GM19463 (cell line): Measurements from ENCODE around the gene SLC25A48.
"Not testable (repeated sequence)": the region's sequence is repeated elsewhere in the genome, so short reads cannot be mapped to it uniquely, and the experiment has no call there.

Experiments
- ATAC-seq: cut with Tn5 transposase; IDR thresholded peaks from one replicate; pipeline ENCODE4 v1.9.1; 2021; ENCODE audit warnings: mild to moderate bottlenecking, moderate library complexity; ENCODE audit not compliant: unreplicated experiment

The SLC25A48 gene

DNA sequence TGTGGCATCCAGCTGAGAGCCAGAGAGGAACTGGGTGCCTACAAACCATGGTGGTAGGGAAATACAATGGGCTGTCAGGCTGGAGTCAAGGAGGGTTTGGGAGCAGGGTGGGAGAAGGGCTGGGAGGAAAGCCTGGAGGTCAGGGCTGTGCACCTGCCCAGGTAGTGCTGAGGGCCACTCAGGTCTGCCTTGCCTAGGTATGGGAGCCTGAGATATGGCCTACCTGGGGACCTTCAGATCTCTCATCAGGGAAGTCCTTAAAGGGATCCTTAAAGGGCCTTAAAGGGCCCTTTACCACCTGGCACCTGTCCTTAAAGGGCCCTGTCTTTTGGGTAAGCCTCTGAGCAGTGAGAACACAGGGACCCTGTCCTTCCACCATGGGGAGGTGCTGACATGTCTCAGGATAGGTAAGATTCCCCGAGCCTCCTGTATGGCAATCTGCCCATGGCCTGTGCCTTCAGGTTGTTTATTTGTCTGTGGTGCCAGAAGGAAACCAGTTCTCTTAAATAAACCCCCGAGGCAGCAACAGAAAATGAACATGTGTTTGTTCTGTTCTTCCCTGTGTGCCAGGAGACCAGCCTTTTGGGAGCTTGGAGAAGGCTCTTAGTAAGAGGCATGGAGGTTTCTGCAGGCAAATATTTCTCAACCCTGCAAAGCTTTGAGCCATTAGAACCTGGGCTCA is 23.3 kb downstream of the SLC25A48 start:
- no peak for ATAC-seq

DNA sequence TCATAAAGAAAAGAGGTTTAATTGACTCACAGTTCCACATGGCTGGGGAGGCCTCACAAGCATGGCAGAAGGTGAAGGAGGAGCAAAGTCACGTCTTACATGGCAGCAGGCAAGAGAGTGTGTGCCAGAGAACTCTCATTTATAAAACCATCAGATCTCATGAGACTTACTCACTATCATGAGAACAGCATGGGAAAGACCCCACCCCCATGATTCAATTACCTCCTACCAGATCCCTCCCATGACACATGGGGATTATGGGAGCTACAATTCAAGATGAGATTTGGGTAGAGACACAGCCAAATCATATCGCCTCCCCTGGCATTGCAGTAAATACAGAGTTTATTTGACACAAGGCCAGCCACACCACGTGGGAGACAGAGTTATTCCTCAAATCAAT is 24.7 kb downstream of the SLC25A48 start:
- ATAC-seq = not testable (repeated sequence)

DNA sequence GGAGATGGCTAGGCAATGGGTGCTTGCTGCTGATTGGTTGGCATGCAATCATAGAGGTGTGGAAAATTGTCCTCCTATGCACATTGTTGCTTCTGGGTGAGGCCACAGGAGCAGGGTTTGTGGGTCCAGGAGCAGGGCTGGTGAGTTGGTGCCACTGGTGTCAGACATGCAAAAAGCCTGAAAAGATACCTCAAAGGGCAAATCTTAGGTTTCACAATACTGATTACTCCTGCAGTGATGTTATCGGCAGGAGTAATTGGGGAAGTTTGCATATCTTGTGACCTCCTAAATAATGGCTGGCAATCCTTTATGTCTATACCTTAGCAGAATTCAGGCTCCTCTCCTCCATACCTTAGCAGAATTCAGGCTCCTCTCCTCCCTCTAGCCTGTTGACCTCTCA is 25.2 kb downstream of the SLC25A48 start:
- ATAC-seq = no peak

DNA sequence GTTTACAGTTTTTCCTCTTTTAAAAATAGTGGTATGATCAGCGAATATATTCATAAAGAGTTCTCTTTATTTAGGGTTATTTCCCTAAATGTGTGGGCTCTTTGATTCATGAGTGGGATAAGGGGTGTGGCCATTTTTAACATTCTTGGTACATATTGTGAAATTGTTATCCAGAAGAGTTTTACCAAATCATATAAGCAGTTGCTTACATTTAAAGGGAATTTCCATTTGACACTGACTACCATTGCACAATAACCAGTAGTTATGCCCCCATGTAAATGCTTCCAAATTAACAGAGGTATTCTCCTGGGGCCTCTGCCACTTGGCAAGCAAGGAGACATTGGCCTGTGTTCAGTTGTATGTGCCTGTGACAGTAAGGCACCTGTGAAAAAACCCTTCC is 27.2 kb downstream of the SLC25A48 start:
- ATAC-seq = no peak

DNA sequence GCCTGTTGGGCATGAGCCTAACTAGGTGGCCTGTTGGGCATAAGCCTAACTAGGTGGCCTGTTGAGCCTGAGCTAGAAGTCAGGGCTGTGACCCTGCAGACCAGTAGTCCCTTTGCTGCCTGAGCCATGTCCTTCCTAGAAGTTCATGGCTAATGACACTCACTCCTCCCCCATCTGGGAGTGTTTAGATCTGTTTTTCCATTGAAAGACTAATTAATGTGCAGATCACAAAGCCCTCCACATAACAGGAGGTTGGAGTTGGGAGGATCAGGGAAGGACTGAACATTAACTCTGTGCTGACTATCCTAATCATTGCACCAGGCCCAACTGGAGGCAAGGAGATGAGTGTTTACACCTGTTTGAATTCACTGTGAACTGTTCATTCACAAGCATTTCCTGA is 27.6 kb downstream of the SLC25A48 start:
- ATAC-seq = no peak

- ATAC-seq = no peak
Observed at GRCh38 chr5:135862744-135863143, 28.3 kb downstream of the SLC25A48 start.

GRCh38 chr5:135864503-135865435 is 30.3 kb downstream of the SLC25A48 start:
- no peak for ATAC-seq

DNA sequence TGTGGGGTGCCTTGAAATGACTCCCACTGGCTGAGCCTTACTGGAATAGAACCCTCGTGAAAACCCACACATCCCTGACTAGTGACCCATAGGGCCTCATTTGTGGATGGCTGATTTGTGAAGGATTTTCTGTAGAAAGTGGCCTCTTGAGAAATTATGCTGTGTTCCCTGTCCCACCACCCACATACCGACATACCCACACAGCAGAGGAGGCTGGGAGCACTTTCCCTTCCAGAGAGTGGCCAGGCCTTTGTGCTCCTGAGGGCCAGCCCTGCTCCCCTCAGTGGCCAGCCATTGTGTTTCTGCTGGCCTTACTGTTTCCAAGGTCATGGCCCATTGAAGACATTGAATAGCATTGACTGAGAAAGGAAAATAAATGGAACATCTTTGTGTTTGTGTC is 31.6 kb downstream of the SLC25A48 start:
- no peak for ATAC-seq

DNA sequence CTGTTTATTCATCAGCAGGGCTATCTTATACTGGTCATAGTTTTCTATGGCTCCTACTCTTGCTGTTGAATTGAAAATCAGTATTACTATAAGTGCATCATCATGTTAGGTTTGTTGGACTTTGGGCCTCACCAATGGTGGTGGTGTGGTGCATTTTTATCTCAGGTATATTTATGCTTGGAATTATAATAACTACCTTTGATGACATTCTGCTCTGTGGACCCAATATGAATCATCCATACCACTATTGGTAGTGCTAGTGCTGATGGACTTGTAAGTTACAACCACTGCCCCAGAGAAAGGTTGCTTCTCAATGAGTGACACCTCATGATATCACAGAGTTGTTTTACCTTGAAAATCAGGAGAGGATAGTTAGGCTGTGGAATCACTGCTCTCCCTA is 33.1 kb downstream of the SLC25A48 start:
- no peak for ATAC-seq

- ATAC-seq = no peak
Observed at GRCh38 chr5:135868681-135869080, 34.2 kb downstream of the SLC25A48 start.

- no peak for ATAC-seq
Observed at GRCh38 chr5:135869276-135869675, 34.8 kb downstream of the SLC25A48 start.

DNA sequence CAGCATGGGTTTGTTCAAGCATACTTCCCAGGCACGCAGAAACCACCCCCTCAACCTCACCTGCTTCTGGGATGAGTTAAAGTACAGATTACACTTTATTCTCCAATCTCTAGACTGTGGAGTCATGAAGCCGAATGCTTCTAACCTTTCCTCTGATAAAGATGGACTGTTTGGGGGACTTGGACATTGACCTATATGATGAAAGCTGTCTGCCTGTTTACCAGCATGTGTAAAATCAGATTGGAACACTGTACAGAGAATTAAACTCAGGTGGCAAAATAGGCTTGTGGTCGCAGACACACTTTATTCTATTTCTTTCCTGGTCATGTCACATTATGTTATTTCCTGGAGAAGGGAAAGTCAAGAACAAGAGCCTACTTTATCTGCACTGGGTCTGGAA is 35.5 kb downstream of the SLC25A48 start:
- no peak for ATAC-seq

DNA sequence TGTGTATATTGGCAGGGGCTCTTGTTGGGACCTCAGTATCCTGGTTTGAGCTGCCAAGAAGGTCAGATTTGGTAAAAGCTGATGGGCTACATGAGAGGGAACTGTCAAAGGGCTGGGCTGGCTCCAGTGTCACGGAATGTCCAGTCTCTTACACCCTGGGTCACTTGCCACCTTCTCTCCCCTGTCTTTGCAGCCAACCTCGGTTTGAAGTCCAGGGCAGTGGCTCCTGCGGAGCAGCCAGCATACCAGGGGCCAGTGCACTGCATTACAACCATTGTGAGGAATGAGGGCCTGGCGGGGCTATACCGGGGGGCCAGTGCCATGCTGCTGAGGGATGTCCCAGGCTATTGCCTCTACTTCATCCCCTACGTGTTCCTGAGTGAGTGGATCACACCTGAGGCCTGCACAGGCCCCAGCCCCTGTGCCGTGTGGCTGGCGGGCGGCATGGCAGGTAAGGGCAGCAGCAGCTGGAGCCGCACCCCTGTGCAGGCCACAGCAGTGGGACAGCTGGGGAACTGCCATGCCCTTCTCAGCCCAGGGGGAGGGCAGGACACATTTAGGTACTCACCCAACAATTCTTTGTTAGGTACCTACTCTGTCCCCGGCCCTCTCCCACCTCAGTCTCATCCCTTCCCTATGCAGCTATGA is 36.9 kb downstream of the SLC25A48 start:
- no peak for ATAC-seq

- ATAC-seq = no peak
Observed at GRCh38 chr5:135873831-135874230, 39.4 kb downstream of the SLC25A48 start.

DNA sequence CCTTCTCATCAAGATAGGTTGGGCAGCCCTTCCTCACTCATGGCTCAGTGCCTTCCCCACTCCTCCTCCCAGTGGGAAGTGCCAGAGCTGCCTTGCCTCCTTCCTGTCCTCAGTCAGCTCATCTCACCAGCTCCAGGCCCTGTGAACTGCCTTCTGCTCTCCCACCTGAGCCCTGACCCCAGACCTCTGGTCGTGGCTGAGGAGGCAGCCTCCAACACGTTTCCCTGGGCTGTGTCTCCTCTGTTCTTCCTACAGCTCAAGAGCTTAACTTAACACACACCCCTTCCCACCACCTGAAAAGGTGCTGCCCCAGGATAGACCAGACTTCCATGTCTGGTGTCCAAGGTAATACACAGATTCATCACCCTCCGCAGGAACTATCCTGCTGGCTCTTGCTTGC is 40.0 kb downstream of the SLC25A48 start:
- ATAC-seq = no peak

DNA sequence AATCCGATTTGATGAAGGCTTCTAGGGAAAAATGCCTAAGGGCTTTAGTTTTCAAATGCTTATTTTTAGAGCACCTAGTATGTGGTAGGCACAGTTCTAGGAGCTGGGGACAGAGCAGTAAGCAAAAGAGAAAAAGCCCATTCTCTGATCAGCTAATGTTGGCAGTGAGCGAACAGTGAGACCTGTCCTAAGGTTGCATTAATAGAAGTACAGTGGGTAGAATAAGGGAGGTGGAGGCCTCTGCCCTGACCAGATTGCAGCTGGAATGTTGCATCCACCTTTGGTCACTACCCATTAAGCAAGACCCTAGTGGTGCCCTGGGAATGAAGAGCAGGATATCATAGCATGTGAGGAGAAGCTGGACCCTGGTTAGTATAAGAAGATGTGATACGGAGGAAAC is 41.1 kb downstream of the SLC25A48 start:
- no peak for ATAC-seq

- ATAC-seq = no peak
Observed at GRCh38 chr5:135876146-135876545, 41.7 kb downstream of the SLC25A48 start.

DNA sequence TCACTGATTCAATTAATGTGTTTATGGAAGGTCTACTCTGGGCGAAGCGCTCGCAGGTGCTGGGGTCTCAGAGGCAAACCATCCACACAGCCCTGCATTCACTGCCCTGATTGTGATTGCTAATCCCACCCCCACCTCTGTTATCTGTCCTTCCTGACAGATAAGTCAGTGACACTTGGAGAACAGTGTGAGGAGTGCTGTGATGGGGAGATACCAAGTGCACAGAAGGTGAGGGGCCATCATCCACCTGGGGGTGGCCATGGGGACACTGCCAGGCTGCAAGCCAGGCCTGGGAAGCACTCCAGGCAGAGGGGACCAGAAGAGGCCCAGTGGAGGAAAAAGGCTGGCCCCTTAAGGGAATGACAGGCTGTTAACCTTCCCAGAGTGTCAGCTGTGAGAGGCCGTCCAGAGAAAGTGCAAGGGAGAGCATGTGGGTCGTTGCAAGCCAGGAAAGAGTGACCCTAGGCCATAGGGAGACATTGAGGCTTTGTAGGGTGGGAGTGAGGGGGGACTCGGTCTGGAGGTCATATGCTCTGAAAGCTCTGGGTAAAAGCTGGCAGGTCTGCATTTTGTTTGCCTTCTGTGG is 43.2 kb downstream of the SLC25A48 start:
- ATAC-seq = no peak

GRCh38 chr5:135878156-135878620 is 43.7 kb downstream of the SLC25A48 start:
- ATAC-seq = no peak

DNA sequence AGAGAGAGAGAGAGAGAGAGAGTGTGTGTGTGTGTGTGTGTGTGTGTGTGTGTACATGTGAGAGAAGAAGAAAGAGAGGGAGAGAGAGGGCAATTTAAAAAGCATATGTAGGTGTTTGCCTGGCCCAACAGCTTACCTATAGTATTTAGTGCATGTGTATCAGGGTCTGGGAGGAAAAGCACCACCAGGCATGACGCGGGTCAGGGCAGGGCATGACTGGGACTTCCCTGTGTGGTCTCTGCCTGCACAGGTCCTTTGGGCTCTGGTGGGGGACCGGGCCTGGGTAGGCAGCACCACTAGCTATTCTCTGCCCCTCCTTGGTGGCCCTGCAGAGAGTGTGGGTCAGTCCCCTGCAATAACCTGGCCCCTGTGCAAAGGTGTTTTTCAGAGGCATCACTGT is 45.1 kb downstream of the SLC25A48 start:
- no peak for ATAC-seq

GRCh38 chr5:135880278-135880677 is 45.8 kb downstream of the SLC25A48 start:
- no peak for ATAC-seq
